Activated naive CD8-positive, alpha-beta T cell treated with anti-CD3 and anti-CD28 coated beads for 36 hours (primary cell): ENCODE measurements around the gene BCS1L. TPM values are rescaled to one million over a fixed set of nuclear protein-coding genes. Genes with fewer than 3 reads are reported as not detected.
"Not testable (repeated sequence)": the region's sequence is repeated elsewhere in the genome, so short reads cannot be mapped to it uniquely, and the experiment has no call there.

Experiments used
- DNase-seq: peaks from one replicate; pipeline ENCODE4 v3.0.0; 2021
- H3K27ac Mint-ChIP-seq: one replicate; pipeline ENCODE4 v1.8.0; 2022; ENCODE audit warnings: mild to moderate bottlenecking, moderate library complexity, mixed read lengths
- H3K27me3 Mint-ChIP-seq: one replicate; pipeline ENCODE4 v1.8.0; 2022; ENCODE audit warnings: mild to moderate bottlenecking, mixed read lengths
- H3K36me3 Mint-ChIP-seq: one replicate; pipeline ENCODE4 v1.8.0; 2021; ENCODE audit warnings: mild to moderate bottlenecking, mixed read lengths
- H3K4me1 Mint-ChIP-seq: one replicate; pipeline ENCODE4 v1.8.0; 2021; ENCODE audit warnings: mixed read lengths
- H3K4me3 Mint-ChIP-seq: one replicate; pipeline ENCODE4 v1.8.0; 2022; ENCODE audit warnings: mild to moderate bottlenecking, moderate library complexity, mixed read lengths
- H3K9me3 Mint-ChIP-seq: one replicate; pipeline ENCODE4 v1.8.0; 2022; ENCODE audit warnings: mixed read lengths
- total RNA-seq, 2 experiments: library from RNA; stranded (reverse); gene quantifications; one replicate each; pipeline ENCODE4 v1.2.3, GENCODE V29; 2021

The BCS1L gene
- total RNA-seq, 2 experiments from 2014 or later: 90.3 to 96.4 TPM

DNA sequence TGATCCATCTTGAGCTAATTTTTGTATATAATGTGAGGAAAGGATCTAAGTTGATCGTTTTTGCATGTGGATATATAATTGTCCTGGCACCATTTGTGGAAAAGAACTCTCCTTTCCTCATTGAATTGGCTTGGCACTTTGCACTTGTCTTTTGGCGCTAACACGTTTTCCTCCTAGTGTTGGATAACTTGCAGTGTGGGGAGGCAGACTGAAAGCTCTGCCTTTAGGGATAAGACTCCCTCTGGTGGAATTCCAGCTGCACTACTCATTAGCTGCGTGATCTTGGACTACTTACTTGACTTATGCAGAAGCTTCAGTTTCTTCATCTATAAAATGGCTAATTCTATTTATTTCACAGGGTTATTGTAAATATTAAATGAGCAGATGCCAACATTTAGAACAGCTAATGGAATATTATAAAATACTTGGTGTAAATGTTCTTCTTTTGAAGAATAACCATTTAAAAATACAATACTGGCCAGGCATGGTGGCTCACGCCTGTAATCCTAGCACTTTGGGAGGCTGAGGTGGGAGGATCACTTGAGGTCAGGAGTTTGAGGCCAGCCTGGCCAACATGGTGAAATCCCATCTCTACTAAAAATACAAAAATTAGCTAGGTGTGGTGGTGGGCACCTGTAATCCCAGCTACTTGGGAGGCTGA lies 28.0 kb downstream of the BCS1L start:
- not testable (repeated sequence) for H3K27me3 Mint-ChIP-seq, H3K36me3 Mint-ChIP-seq, H3K9me3 Mint-ChIP-seq, H3K4me1 Mint-ChIP-seq, H3K4me3 Mint-ChIP-seq, H3K27ac Mint-ChIP-seq
- DNase-seq: peak; percentile 22

DNA sequence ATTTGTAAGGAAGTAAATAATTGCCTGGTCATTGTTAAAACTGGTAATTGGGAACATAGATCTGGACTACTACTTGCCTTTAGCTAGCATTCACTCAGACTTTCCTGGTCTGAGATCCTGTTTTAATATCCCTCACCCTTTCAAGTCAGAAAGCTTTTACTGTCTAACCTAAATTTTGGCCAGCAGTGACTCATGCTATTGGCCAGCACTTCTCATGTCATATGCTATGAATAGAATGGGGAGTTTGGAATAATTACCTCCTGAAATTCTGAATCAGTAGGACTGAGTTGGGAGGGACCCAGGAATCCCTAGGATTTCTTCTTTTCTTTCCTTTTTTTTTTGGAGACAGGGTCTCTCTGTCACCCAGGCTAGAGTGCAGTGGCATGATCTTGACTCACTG lies 31.8 kb downstream of the BCS1L start:
- no peaks in the 10 kb centered on the region for H3K27me3 Mint-ChIP-seq
- peaks cover 10% of the 10 kb centered on the region for H3K36me3 Mint-ChIP-seq
- H3K4me1 Mint-ChIP-seq: no peaks in the 10 kb centered on the region
- no peaks in the 10 kb centered on the region for H3K9me3 Mint-ChIP-seq
- no peak overlapping the region for H3K27ac Mint-ChIP-seq
- H3K4me3 Mint-ChIP-seq: no peak overlapping the region
- DNase-seq: no peak

GRCh38 chr2:218694405-218695145 lies 35.1 kb downstream of the BCS1L start:
- H3K27me3 Mint-ChIP-seq: no peaks in the 10 kb centered on the region
- no peaks in the 10 kb centered on the region for H3K9me3 Mint-ChIP-seq
- no peaks in the 10 kb centered on the region for H3K4me1 Mint-ChIP-seq
- peaks cover 10% of the 10 kb centered on the region for H3K36me3 Mint-ChIP-seq
- no peak overlapping the region for H3K4me3 Mint-ChIP-seq
- no peak for DNase-seq
- H3K27ac Mint-ChIP-seq: no peak overlapping the region

GRCh38 chr2:218698885-218699284 lies 39.4 kb downstream of the BCS1L start:
- no peak overlapping the region for H3K4me3 Mint-ChIP-seq
- H3K4me1 Mint-ChIP-seq: no peaks in the 10 kb centered on the region
- no peak overlapping the region for H3K27ac Mint-ChIP-seq
- peaks cover 1% of the 10 kb centered on the region for H3K36me3 Mint-ChIP-seq
- DNase-seq: no peak
- no peaks in the 10 kb centered on the region for H3K9me3 Mint-ChIP-seq
- H3K27me3 Mint-ChIP-seq: no peaks in the 10 kb centered on the region

DNA sequence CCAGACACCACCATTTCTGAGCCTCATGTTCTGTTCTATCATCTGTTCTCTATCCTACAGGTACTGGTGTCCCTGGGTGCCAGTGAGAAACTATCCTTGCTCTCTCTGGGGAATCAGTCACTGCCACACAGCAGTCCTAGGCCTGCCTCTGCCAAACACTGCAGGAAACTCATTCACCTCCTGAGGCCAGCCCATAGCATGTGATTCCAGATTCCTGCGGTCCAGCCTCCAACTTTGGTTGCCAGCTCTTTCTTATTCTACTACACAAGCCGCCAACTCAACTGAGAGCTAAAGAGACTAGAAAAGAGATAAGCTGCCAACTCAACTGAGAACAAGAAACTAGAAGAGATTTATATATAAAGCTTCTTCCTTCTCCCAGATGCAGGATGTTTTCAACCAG lies 42.3 kb downstream of the BCS1L start:
- Mint-ChIP-seq H3K27ac (no peak overlapping the region), H3K36me3 (no peaks in the 10 kb centered on the region), H3K9me3 (no peaks in the 10 kb centered on the region), H3K27me3 (peaks cover 4% of the 10 kb centered on the region), H3K4me1 (no peaks in the 10 kb centered on the region), H3K4me3 (no peak overlapping the region)
- DNase-seq: no peak

GRCh38 chr2:218703341-218703740 lies 43.9 kb downstream of the BCS1L start:
- H3K4me1 Mint-ChIP-seq: no peaks in the 10 kb centered on the region
- no peak for DNase-seq
- H3K27me3 Mint-ChIP-seq: peaks cover 8% of the 10 kb centered on the region
- no peaks in the 10 kb centered on the region for H3K9me3 Mint-ChIP-seq
- H3K36me3 Mint-ChIP-seq: no peaks in the 10 kb centered on the region
- H3K27ac Mint-ChIP-seq: no peak overlapping the region
- no peak overlapping the region for H3K4me3 Mint-ChIP-seq

DNA sequence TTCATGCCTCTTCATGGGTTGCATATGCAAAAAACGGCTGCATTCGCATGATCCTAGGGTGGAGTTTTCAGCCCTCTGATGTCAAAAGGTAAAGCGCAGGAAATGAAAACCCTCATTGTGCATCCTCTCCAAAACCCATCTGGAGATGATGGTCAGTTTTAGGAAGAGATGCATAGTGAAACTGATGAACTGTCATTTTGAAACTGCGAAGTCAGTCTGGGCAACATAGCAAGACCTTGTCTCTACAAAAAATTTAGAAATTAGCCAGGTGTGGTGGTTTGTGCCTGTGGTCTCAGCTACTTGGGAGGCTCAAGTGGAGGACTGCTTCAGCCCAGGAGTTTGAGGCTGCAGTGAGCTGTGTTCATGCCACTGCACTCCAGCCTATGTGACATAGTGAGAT lies 48.6 kb downstream of the BCS1L start:
- Mint-ChIP-seq H3K4me1 (peaks cover 9% of the 10 kb centered on the region), H3K27ac (no peak overlapping the region), H3K36me3 (peaks cover 3% of the 10 kb centered on the region), H3K9me3 (no peaks in the 10 kb centered on the region), H3K27me3 (peaks cover 8% of the 10 kb centered on the region), H3K4me3 (no peak overlapping the region)
- DNase-seq: no peak

DNA sequence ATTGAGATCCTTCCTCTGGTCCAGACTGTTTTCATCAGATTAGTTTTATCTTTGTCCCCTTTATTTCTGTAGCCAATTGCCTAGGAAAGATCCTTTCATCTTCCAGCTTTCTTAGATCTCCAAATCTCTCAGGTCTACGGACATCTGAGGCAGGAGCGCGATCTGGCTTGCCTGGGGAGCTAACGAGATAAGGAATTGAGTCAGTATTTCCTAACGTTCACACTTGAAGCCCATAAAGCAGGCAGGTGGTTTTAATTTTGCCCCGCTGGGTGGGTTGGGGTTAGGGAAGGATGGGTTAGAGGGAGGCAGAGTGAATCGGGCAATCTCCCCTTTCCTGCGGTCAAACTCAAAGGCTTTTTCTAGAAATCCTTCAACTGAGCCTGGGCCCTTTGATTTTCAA lies 50.4 kb downstream of the BCS1L start:
- H3K36me3 Mint-ChIP-seq: peaks cover 3% of the 10 kb centered on the region
- H3K4me3 Mint-ChIP-seq: peak overlapping the region; percentile 22
- H3K9me3 Mint-ChIP-seq: no peaks in the 10 kb centered on the region
- peaks cover 16% of the 10 kb centered on the region for H3K4me1 Mint-ChIP-seq
- H3K27ac Mint-ChIP-seq: peak overlapping the region; percentile 25
- no peak for DNase-seq
- peaks cover 8% of the 10 kb centered on the region for H3K27me3 Mint-ChIP-seq

DNA sequence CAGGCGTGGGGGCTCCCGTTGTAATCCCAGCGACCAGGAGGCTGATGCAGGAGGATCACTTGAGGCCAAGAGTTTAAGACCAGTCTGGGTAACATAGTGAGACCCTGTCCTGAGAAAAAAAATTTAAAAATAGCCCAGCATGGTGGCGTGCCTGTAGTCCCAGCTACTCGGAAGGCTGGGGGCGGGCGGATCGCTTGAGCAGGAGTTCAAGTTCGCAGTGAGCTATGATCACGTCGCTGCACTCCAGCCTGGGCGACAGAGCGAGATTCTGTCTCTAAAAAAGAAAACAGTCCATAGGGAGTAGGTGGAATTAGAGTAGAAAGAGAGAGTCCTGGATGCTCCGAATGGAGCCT lies 50.8 kb downstream of the BCS1L start:
- Mint-ChIP-seq H3K36me3 (peaks cover 3% of the 10 kb centered on the region), H3K9me3 (no peaks in the 10 kb centered on the region), H3K27ac (peak overlapping the region; percentile 85), H3K27me3 (peaks cover 8% of the 10 kb centered on the region), H3K4me3 (peak overlapping the region; percentile 97), H3K4me1 (peaks cover 16% of the 10 kb centered on the region)
- DNase-seq: no peak

- peaks cover 5% of the 10 kb centered on the region for H3K36me3 Mint-ChIP-seq
- peak; percentile 99 for DNase-seq
- no peaks in the 10 kb centered on the region for H3K9me3 Mint-ChIP-seq
- H3K4me3 Mint-ChIP-seq: peak within 1 kb of the TSS; percentile 97
- H3K27ac Mint-ChIP-seq: peak within 1 kb of the TSS; percentile 85
- H3K27me3 Mint-ChIP-seq: peaks cover 6% of the 10 kb centered on the region
- peaks cover 16% of the 10 kb centered on the region for H3K4me1 Mint-ChIP-seq
Observed at GRCh38 chr2:218710687-218711549, 51.4 kb downstream of the BCS1L start, which contains the start of gene TTLL4. Gene TTLL4 (plus strand): TSS chr2:218710835. CDS start chr2:218737677, 26,842 bp downstream.

DNA sequence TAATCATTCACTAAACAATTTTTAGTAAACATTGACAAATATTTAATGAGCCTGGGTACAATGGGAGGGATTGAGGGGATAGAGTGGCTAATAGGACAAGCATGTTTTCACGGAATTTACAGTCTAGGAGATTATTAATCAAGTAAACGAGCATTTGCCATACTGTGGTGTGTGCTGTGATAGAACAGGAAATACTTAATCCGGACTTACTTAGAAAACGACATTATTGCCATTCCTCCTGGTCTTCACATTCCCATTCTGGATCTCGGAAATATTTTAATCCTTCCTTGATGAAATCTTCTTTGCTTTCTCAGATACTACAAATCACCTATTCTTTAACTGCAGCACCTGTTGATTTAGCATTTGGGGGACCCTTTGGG lies 52.1 kb downstream of the BCS1L start:
- peaks cover 4% of the 10 kb centered on the region for H3K27me3 Mint-ChIP-seq
- no peak for DNase-seq
- peak overlapping the region; percentile 97 for H3K4me3 Mint-ChIP-seq
- peak overlapping the region; percentile 85 for H3K27ac Mint-ChIP-seq
- H3K4me1 Mint-ChIP-seq: peaks cover 16% of the 10 kb centered on the region
- H3K9me3 Mint-ChIP-seq: no peaks in the 10 kb centered on the region
- H3K36me3 Mint-ChIP-seq: peaks cover 6% of the 10 kb centered on the region

Other genes starting within 250 kb of the BCS1L start
- gene VIL1, start 240.6 kb upstream of the BCS1L start, total RNA-seq: not detected
- 10 to 100 TPM; 29.7 to 31.2 TPM for gene USP37, start 91.3 kb upstream of the BCS1L start, total RNA-seq
- gene CNOT9, start 90.8 kb upstream of the BCS1L start, total RNA-seq: 100 to 1,000 TPM; 129 to 131 TPM
- gene PLCD4, start 51.8 kb upstream of the BCS1L start, total RNA-seq: under 1 TPM in 1 of 2 experiments, not detected in 1; 0.22 TPM
- 10 to 100 TPM; 55.2 to 55.4 TPM for gene ZNF142, start 60 bp upstream of the BCS1L start, total RNA-seq
- gene RNF25, start 12.3 kb downstream of the BCS1L start, total RNA-seq: 10 to 100 TPM; 27.2 to 29.8 TPM
- 10 to 100 TPM; 11.8 to 15.4 TPM for gene STK36, start 12.4 kb downstream of the BCS1L start, total RNA-seq
- 10 to 100 TPM; 34.2 to 36.7 TPM for gene TTLL4, start 51.2 kb downstream of the BCS1L start, total RNA-seq
- gene CYP27A1, start 122.5 kb downstream of the BCS1L start, total RNA-seq: not detected
- gene PRKAG3, start 172.1 kb downstream of the BCS1L start, total RNA-seq: not detected
- gene WNT6, start 200.1 kb downstream of the BCS1L start, total RNA-seq: under 1 TPM in 1 of 2 experiments, not detected in 1; 0.21 TPM
- gene WNT10A, start 221.2 kb downstream of the BCS1L start, total RNA-seq: 1 to 10 TPM; 6.8 to 7.1 TPM